ENCODE data around the gene PPP1R14B. TPM values are rescaled to one million over a fixed set of nuclear protein-coding genes. Genes with fewer than 3 reads are reported as not detected.
"Not testable (repeated sequence)": the region's sequence is repeated elsewhere in the genome, so short reads cannot be mapped to it uniquely, and the experiment has no call there.

Gene PPP1R14B
- polyA plus RNA-seq, 10 donors = 130 to 192 (median 172) TPM

GRCh38 chr11:64249038-64249437 lies 2.3 kb upstream of the PPP1R14B start:
- DNase-seq = no peak

GRCh38 chr11:64248578-64248977 lies 1.8 kb upstream of the PPP1R14B start:
- DNase-seq = no peak

- DNase-seq = no peak
Observed at GRCh38 chr11:64247729-64248531, 1.2 kb upstream of the PPP1R14B start.

- DNase-seq = not testable (repeated sequence)
Observed at GRCh38 chr11:64246621-64246870, 197 bp downstream of the PPP1R14B start.

GRCh38 chr11:64245797-64246620 lies 734 bp downstream of the PPP1R14B start:
- DNase-seq = peak in 1 of 3 donors; percentile 88

- peak in 1 of 3 donors; percentile 84 for DNase-seq
Observed at GRCh38 chr11:64245401-64245796, 1.3 kb downstream of the PPP1R14B start.

- DNase-seq = no peak
Observed at GRCh38 chr11:64244966-64245365, 1.8 kb downstream of the PPP1R14B start.

GRCh38 chr11:64244107-64244506 lies 2.6 kb downstream of the PPP1R14B start:
- no peak for DNase-seq

- DNase-seq = no peak
Observed at GRCh38 chr11:64243236-64243854, 3.4 kb downstream of the PPP1R14B start.

- DNase-seq = no peak
Observed at GRCh38 chr11:64241491-64242374, 5.0 kb downstream of the PPP1R14B start.

- DNase-seq = peak; percentile 99 to 100 (median 100)
Observed at GRCh38 chr11:64241241-64241490, 5.6 kb downstream of the PPP1R14B start.

GRCh38 chr11:64240435-64241240 lies 6.1 kb downstream of the PPP1R14B start, which contains the start of gene FKBP2:
TSS of gene FKBP2 (plus strand) at chr11:64241095. CDS start at chr11:64242388, 1,293 bp downstream.
- peak; percentile 97 to 99 (median 98) for DNase-seq

GRCh38 chr11:64239662-64240434 lies 6.9 kb downstream of the PPP1R14B start:
- DNase-seq = no peak

GRCh38 chr11:64238999-64239398 lies 7.7 kb downstream of the PPP1R14B start:
- no peak for DNase-seq

GRCh38 chr11:64238076-64238475 lies 8.7 kb downstream of the PPP1R14B start:
- DNase-seq = no peak

- DNase-seq = no peak
Observed at GRCh38 chr11:64237484-64237951, 9.2 kb downstream of the PPP1R14B start.

GRCh38 chr11:64235437-64236161 lies 11.1 kb downstream of the PPP1R14B start:
- no peak for DNase-seq

- DNase-seq = peak in 1 of 3 donors; percentile 64
Observed at GRCh38 chr11:64234647-64235379, 11.9 kb downstream of the PPP1R14B start.

Data from muscle of back (tissue), 11 donors.